IMR-90 (cell line): ENCODE data around the gene SOX6. TPM values are rescaled to one million over a fixed set of nuclear protein-coding genes. Genes with fewer than 3 reads are reported as not detected.

ENCODE experiments used
- ATAC-seq: fragments of 200-7000 bp; cut with Tn5 transposase; 2 replicates; pipeline ENCODE4 v1.9.1; 2020; ENCODE audit warnings: low read depth, mild to moderate bottlenecking, moderate library complexity
- BruUV-seq: library from RNA; stranded (reverse); fragments of 400-500 nt; replicated peaks from 2 replicates; lab custom pipeline; 2021; lab: Mats Ljungman, UMichigan
- CTCF ChIA-PET: fragments of 300-600 bp; formaldehyde crosslinking; extraction: SDS; loops from one replicate; lab custom pipeline; 2021; ENCODE audit warnings: antibody characterized with exemption; lab: Yijun Ruan, JAX
- POLR2A ChIA-PET: fragments of 300-600 bp; sonication (Branson Sonifier 250); formaldehyde crosslinking; loops from one replicate; lab custom pipeline; 2022; ENCODE audit warnings: antibody characterized with exemption; ENCODE audit not compliant: unreplicated experiment; lab: Charles Lee
- DNase-seq: peaks from one replicate; pipeline ENCODE4 v3.0.0; 2013
- H2AFZ ChIP-seq: replicated peaks from 2 replicates; pipeline ENCODE3; 2013; ENCODE audit warnings: low read length, mild to moderate bottlenecking; ENCODE audit not compliant: poor library complexity
- H2AK5ac ChIP-seq: 2 replicates; pipeline ENCODE4 v1.6.1; 2013; ENCODE audit warnings: low read depth, low read length, inconsistent platforms
- H2AK9ac ChIP-seq: replicated peaks from 2 replicates; pipeline ENCODE3; 2013; ENCODE audit warnings: mild to moderate bottlenecking, low read depth, low read length, moderate library complexity; ENCODE audit not compliant: poor library complexity
- H2BK120ac ChIP-seq: 2 replicates; pipeline ENCODE4 v1.6.1; 2013; ENCODE audit warnings: low read depth, low read length, inconsistent platforms
- H2BK15ac ChIP-seq: 3 replicates; pipeline ENCODE4 v1.6.1; 2013; ENCODE audit warnings: low read depth, low read length, inconsistent platforms
- H2BK20ac ChIP-seq: 2 replicates; pipeline ENCODE4 v1.6.1; 2013; ENCODE audit warnings: low read depth, mild to moderate bottlenecking, inconsistent platforms, low read length, moderate library complexity
- H2BK5ac ChIP-seq: 2 replicates; pipeline ENCODE4 v1.6.1; 2013; ENCODE audit warnings: mild to moderate bottlenecking, low read depth, low read length, inconsistent platforms; ENCODE audit not compliant: poor library complexity, severe bottlenecking
- H3K14ac ChIP-seq: replicated peaks from 2 replicates; pipeline ENCODE4 v1.6.1; 2013; ENCODE audit warnings: low read depth, low read length, inconsistent platforms
- H3K18ac ChIP-seq: 2 replicates; pipeline ENCODE4 v1.6.1; 2013; ENCODE audit warnings: low read depth, low read length, control low read depth
- H3K23ac ChIP-seq: 2 replicates; pipeline ENCODE4 v1.6.1; 2013; ENCODE audit warnings: low read depth, low read length, inconsistent platforms
- H3K27ac ChIP-seq: 2 replicates; pipeline ENCODE4 v1.5.1; 2013; ENCODE audit warnings: mild to moderate bottlenecking, control low read depth, low read length; ENCODE audit not compliant: insufficient read depth
- H3K27me3 ChIP-seq: 2 replicates; pipeline ENCODE4 v1.6.1; 2013; ENCODE audit warnings: low read length; ENCODE audit not compliant: control insufficient read depth, insufficient read depth
- H3K36me3 ChIP-seq: 2 replicates; pipeline ENCODE4 v1.6.1; 2013; ENCODE audit warnings: low read length, mixed read lengths; ENCODE audit not compliant: control insufficient read depth, insufficient read depth
- H3K4ac ChIP-seq: 2 replicates; pipeline ENCODE4 v1.6.1; 2013; ENCODE audit warnings: low read depth, low read length, inconsistent platforms
- H3K4me1 ChIP-seq: 2 replicates; pipeline ENCODE4 v1.6.1; 2013; ENCODE audit warnings: low read length, mixed read lengths; ENCODE audit not compliant: control insufficient read depth, insufficient read depth
- H3K4me2 ChIP-seq: 2 replicates; pipeline ENCODE4 v1.6.1; 2013; ENCODE audit warnings: low read depth, mild to moderate bottlenecking, control low read depth, low read length, moderate library complexity
- H3K4me3 ChIP-seq: 2 replicates; pipeline ENCODE4 v1.5.1; 2013; ENCODE audit warnings: low read depth, mild to moderate bottlenecking, control low read depth, low read length, moderate library complexity; ENCODE audit not compliant: insufficient read depth
- H3K56ac ChIP-seq: 2 replicates; pipeline ENCODE4 v1.6.1; 2013; ENCODE audit warnings: low read length, inconsistent platforms; ENCODE audit not compliant: insufficient read depth; ENCODE audit errors: extremely low read depth
- H3K79me1 ChIP-seq, 2 experiments: 2 replicates each; pipeline ENCODE4 v1.6.1; 2013; ENCODE audit warnings: low read length in 2 of 2, inconsistent platforms in 1 of 2, low read depth in 1 of 2
- H3K9ac ChIP-seq: 2 replicates; pipeline ENCODE4 v1.6.1; 2013; ENCODE audit warnings: low read depth, low read length, control low read depth
- H3K9me1 ChIP-seq: 2 replicates; pipeline ENCODE4 v1.6.1; 2013; ENCODE audit warnings: low read length, inconsistent platforms; ENCODE audit not compliant: insufficient read depth
- H3K9me3 ChIP-seq: 2 replicates; pipeline ENCODE4 v1.6.1; 2013; ENCODE audit warnings: low read length; ENCODE audit not compliant: control insufficient read depth, insufficient read depth
- H4K20me1 ChIP-seq: 2 replicates; pipeline ENCODE4 v1.6.1; 2013; ENCODE audit warnings: low read length, inconsistent platforms; ENCODE audit not compliant: insufficient read depth
- H4K5ac ChIP-seq: 2 replicates; pipeline ENCODE4 v1.6.1; 2013; ENCODE audit warnings: mild to moderate bottlenecking, low read depth, low read length, control low read depth
- H4K8ac ChIP-seq, 2 experiments: 2 replicates each; pipeline ENCODE4 v1.6.1; 2013; ENCODE audit warnings: low read depth in 2 of 2, low read length in 2 of 2, control low read depth in 1 of 2, inconsistent platforms in 1 of 2
- H4K91ac ChIP-seq: 2 replicates; pipeline ENCODE4 v1.6.1; 2013; ENCODE audit warnings: low read depth, low read length, inconsistent platforms; ENCODE audit not compliant: insufficient read depth
- CHD1 ChIP-seq: IDR thresholded peaks from 2 replicates; pipeline ENCODE4 v1.6.1; 2012; ENCODE audit warnings: low read depth, low read length, improper control_type of control experiment
- FOS ChIP-seq: fragments of 150-350 bp; IDR thresholded peaks from 2 replicates; pipeline ENCODE4 v1.6.1; 2016; ENCODE audit warnings: low read depth, low read length
- MXI1 ChIP-seq: IDR thresholded peaks from 2 replicates; pipeline ENCODE4 v1.6.1; 2012; ENCODE audit warnings: low read depth, mild to moderate bottlenecking, low read length, moderate library complexity, borderline replicate concordance
- RAD21 ChIP-seq: IDR thresholded peaks from 2 replicates; pipeline ENCODE4 v1.6.1; 2012; ENCODE audit warnings: low read length, improper control_type of control experiment
- WGBS, 2 experiments: methylation state at CpG; one replicate each; pipeline versions ENCODE4 v1.1.5 to v1.1.7; 2013; ENCODE audit warnings: missing lambda C conversion rate in 2 of 2; ENCODE audit not compliant: insufficient read length in 1 of 2; ENCODE audit errors: extremely low coverage in 2 of 2; 5-methylcytosine and 5-hydroxymethylcytosine counted together
- dilution Hi-C: fragments of 300-500 bp; cut with HindIII; formaldehyde crosslinking; loops from one replicate; pipeline ENCODE4 v1.14.3; 2018; ENCODE audit warnings: low sequenced_read_pairs; ENCODE audit not compliant: unreplicated experiment
- in situ Hi-C: fragments of 300-500 bp; cut with MboI; formaldehyde crosslinking; loops from 3 replicates; pipeline ENCODE4 v1.14.3; 2019; ENCODE audit warnings: low sequenced_read_pairs, inconsistent platforms, mixed read lengths
- intact Hi-C: fragments of 100-400 bp; cut with micrococcal nuclease; formaldehyde crosslinking; loops from 2 replicates; pipeline ENCODE4 v1.10.0; 2022
- polyA plus RNA-seq, 3 experiments: library from polyadenylated mRNA; depleted of rRNA; stranded (reverse); fragments of >200 nt; gene quantifications; 2 replicates each; pipeline ENCODE4 v1.2.3, GENCODE V29; 2012; ENCODE audit warnings: low replicate concordance in 1 of 3
- total RNA-seq: library from RNA; depleted of rRNA; stranded (reverse); fragments of >200 nt; gene quantifications from 2 replicates; pipeline ENCODE4 v1.2.3, GENCODE V29; 2012
- TF ChIP-seq, protein P1 (sequence below): fragments of 150-350 bp; IDR thresholded peaks from 2 replicates; pipeline ENCODE4 v1.6.1; 2017; ENCODE audit warnings: mild to moderate bottlenecking, antibody characterized with exemption, low read length, low read depth
- TF ChIP-seq, protein P2 (sequence below): conservative IDR thresholded peaks from 2 replicates; pipeline ENCODE4 v1.5.1; 2012; ENCODE audit warnings: mild to moderate bottlenecking, low read depth, low read length, improper control_type of control experiment

The SOX6 gene
- total and polyA plus RNA-seq, 2 of the 4 experiments (the other 2 are of a cell fraction) = 1.7 to 7.7 TPM

DNA sequence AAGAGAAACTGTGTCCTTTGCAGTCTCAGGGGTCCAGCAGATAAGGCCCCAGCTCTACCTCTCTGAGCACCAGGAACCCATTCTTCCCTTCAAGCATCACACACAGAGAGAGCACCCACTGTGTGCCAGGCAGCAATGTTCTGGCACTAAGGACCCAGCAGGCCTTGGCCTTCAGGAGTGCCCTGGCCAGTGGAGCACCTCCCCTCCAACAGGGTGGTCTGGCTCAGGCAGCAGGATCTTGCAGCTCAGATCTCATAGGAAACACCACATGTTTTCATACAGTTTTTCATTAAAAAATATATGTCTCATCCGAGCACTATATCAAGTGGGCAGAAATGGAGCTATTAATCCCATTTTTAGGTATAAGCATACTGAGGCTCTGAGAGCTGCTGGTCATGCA lies 410.6 kb downstream of the SOX6 start:
- in situ Hi-C loops = no loop called here
- H2BK20ac ChIP-seq = no peak overlapping the region
- H3K4ac ChIP-seq = no peak overlapping the region
- no peak overlapping the region for H3K9ac ChIP-seq
- no peak for ATAC-seq
- no peak overlapping the region for H4K8ac ChIP-seq
- no peak overlapping the region for H2BK5ac ChIP-seq
- peaks cover 7% of the 10 kb centered on the region for H3K9me3 ChIP-seq
- dilution Hi-C loops = no loop called here
- intact Hi-C loops = no loop called here
- H3K9me1 ChIP-seq = no peaks in the 10 kb centered on the region
- H3K4me2 ChIP-seq = no peak overlapping the region
- no peak overlapping the region for H4K91ac ChIP-seq
- no peak overlapping the region for H2AK5ac ChIP-seq
- no peak overlapping the region for H2BK15ac ChIP-seq
- no peak overlapping the region for H3K56ac ChIP-seq
- H3K27me3 ChIP-seq = no peaks in the 10 kb centered on the region
- H4K20me1 ChIP-seq = no peaks in the 10 kb centered on the region
- H2BK120ac ChIP-seq = no peak overlapping the region
- TF ChIP-seq CHD1 (no peak), MXI1 (no peak), FOS (no peak), RAD21 (no peak)
- TF ChIP-seq, protein P1, sequence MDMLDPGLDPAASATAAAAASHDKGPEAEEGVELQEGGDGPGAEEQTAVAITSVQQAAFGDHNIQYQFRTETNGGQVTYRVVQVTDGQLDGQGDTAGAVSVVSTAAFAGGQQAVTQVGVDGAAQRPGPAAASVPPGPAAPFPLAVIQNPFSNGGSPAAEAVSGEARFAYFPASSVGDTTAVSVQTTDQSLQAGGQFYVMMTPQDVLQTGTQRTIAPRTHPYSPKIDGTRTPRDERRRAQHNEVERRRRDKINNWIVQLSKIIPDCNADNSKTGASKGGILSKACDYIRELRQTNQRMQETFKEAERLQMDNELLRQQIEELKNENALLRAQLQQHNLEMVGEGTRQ = no peak
- TF ChIP-seq, protein P2, sequence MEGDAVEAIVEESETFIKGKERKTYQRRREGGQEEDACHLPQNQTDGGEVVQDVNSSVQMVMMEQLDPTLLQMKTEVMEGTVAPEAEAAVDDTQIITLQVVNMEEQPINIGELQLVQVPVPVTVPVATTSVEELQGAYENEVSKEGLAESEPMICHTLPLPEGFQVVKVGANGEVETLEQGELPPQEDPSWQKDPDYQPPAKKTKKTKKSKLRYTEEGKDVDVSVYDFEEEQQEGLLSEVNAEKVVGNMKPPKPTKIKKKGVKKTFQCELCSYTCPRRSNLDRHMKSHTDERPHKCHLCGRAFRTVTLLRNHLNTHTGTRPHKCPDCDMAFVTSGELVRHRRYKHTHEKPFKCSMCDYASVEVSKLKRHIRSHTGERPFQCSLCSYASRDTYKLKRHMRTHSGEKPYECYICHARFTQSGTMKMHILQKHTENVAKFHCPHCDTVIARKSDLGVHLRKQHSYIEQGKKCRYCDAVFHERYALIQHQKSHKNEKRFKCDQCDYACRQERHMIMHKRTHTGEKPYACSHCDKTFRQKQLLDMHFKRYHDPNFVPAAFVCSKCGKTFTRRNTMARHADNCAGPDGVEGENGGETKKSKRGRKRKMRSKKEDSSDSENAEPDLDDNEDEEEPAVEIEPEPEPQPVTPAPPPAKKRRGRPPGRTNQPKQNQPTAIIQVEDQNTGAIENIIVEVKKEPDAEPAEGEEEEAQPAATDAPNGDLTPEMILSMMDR = no peak
- no peak overlapping the region for H2AK9ac ChIP-seq
- H2AFZ ChIP-seq = no peak overlapping the region
- H3K27ac ChIP-seq = no peak overlapping the region
- H3K36me3 ChIP-seq = no peaks in the 10 kb centered on the region
- no peak for DNase-seq
- H3K18ac ChIP-seq = no peak overlapping the region
- H3K23ac ChIP-seq = no peak overlapping the region
- WGBS, 2 experiments = no CpG with 5 or more reads among the region's 1 CpG
- H3K4me3 ChIP-seq = no peak overlapping the region
- no peak overlapping the region for H4K5ac ChIP-seq
- CTCF ChIA-PET = interaction anchor here (0.6 kb wide), 1 partner anchor 228 kb away, joined by 3 read pairs; no protein-coding TSS in a partner anchor
- no peaks in the 10 kb centered on the region for H3K79me1 ChIP-seq
- no peaks in the 10 kb centered on the region for H3K4me1 ChIP-seq
- no peak overlapping the region for H3K14ac ChIP-seq
- POLR2A ChIA-PET = no interaction called here
- BruUV-seq = no TSS peak
